HG02571 (cell line): Measurements from ENCODE around the gene GEN1.
"Not testable (repeated sequence)": the region's sequence is repeated elsewhere in the genome, so short reads cannot be mapped to it uniquely, and the experiment has no call there.

Experiments used
- ATAC-seq: cut with Tn5 transposase; IDR thresholded peaks from one replicate; pipeline ENCODE4 v1.9.1; 2021; ENCODE audit warnings: mild to moderate bottlenecking, moderate library complexity; ENCODE audit not compliant: unreplicated experiment

GEN1 gene

DNA sequence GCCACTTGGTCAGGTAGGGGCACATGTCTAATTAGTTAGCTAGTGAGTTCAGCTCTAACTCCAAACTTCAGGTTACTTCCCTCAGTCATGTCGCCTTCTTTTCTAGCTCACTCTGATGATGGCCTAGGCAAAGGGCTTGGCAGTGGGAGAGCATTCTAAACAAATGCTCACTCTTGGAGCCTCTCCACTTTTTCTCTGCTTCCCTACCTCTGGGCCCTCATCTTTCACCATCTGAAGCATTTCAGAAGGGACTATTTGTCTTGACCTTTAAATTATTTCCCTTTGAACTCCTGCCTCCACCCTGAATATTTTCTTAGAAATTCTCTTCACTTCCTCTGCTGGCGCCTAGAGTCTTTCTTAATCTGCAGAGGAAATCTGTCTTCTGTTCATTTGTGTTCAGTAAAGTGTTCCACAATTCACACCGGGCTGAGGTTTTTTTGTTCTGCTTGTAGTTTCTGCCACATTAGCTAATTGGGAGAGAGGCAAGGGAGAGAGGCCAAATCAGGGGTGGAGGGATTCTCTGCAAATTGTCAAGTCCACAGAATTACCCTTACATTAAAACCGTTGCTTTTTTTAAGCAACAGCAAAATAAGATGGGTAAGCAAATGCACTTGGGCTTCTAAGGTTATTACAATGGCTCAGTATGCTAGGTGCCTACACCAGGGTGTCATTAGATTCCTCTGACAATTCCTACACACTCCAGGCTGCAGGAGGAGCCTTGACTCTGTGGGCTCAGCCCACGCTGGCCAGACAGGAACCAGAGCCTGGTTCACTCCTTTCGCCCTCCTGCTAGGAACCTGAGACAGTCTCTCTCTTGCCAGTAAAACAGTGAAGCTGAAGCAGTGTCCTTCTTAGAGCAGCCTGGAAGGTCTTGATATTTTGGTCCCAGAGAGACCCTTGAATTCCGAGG is 67.9 kb downstream of the GEN1 start:
- peak; percentile 43 for ATAC-seq

GRCh38 chr2:17822445-17823117 is 68.6 kb downstream of the GEN1 start:
- peak; percentile 60 for ATAC-seq

GRCh38 chr2:17823646-17824045 is 69.7 kb downstream of the GEN1 start:
- ATAC-seq, result not testable (repeated sequence)

DNA sequence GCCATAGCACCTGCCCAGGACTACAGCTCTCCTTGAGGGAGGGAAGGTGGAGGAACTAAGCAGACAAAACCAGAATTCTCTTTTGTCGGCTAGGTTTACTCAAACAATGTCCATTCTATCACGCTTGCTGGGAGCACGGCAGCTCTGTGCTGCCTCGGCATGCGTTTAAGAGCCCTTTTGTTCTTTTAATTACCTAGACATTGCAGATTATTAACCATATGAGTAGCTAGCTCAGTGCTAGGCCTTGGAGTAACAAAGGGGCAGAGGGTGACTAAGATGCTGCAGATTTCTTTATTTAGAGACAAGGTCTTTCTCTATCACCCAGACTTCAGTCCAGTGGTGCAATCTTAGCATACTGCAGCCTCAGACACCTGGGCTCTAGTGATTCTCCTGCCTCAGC is 73.4 kb downstream of the GEN1 start:
- ATAC-seq, result no peak

DNA sequence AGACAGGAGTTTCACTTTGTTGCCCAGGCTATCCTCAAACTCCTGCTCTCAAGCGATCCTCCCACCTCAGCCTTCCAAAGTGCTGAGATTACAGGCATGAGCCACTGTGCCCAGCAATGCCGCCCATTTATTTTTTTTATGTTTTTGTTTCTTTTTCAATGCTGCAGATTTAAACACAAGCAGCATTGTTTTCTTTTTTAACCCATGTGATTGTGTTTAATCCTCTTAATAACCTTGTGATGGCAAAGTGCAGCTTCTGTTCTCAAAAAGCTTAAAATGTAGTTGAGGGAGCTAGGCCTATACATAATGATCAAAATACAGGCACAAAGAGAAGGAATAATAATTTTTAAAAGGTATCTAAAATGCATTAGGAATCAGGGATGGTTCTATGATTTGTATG is 73.8 kb downstream of the GEN1 start:
- ATAC-seq, result no peak

- ATAC-seq, result peak; percentile 81
Measured at GRCh38 chr2:17830053-17831034, 76.4 kb downstream of the GEN1 start.

DNA sequence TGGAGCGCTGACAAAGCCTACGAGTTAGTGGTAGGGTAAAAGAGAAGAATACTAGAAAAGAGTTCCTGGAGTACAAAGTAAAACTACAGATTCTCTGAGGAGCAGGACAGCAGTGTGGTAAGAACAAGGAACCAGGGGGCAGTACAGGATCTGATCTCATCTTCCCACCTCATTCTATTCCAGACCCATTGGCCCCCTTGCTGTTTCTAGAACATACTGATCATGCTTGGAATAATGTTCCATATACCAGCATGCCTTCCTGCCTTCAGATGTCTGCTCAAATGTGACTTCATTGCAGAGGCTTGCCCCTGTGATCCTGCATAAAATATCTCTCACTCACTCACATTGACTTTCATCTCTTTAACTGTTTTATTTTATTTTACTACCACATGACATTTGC is 81.6 kb downstream of the GEN1 start:
- no peak for ATAC-seq
